Stomach (tissue), 9 donors: Measurements from ENCODE around the gene SCG2. TPM values are rescaled to one million over a fixed set of nuclear protein-coding genes. Genes with fewer than 3 reads are reported as not detected.

ENCODE experiments used
- DNase-seq, 2 donors: peaks; one replicate each; pipeline versions ENCODE4 v3.0.0 to v3.0.0-alpha.2; 2013 to 2019
- H3K27ac ChIP-seq, 5 donors: fragments of 200-600 bp in 4 of 5; sonication (generic) in 4 of 5; one replicate each; pipeline ENCODE4 v1.5.1; 2013 to 2019; ENCODE audit warnings: mild to moderate bottlenecking in 1 of 5, moderate library complexity in 1 of 5
- H3K27me3 ChIP-seq, 3 donors: fragments of 200-600 bp; sonication (generic); one replicate each; pipeline ENCODE4 v1.5.1; 2017 to 2019; ENCODE audit warnings: mixed run types in 1 of 3
- H3K36me3 ChIP-seq, 4 donors: fragments of 200-600 bp; sonication (generic); 1 replicate in 3 of 4; 2 replicates in 1 of 4; pipeline ENCODE4 v1.5.1; 2016 to 2019
- H3K4me1 ChIP-seq, 4 donors: fragments of 200-600 bp; sonication (generic); one replicate each; pipeline ENCODE4 v1.5.1; 2016 to 2019
- H3K4me3 ChIP-seq, 4 donors: fragments of 200-600 bp; sonication (generic) in 3 of 4; one replicate each; pipeline ENCODE4 v1.5.1; 2016 to 2019; ENCODE audit warnings: mild to moderate bottlenecking in 1 of 4
- H3K9me3 ChIP-seq, 4 donors: fragments of 200-600 bp; sonication (generic); one replicate each; pipeline ENCODE4 v1.5.1; 2016 to 2019
- CTCF ChIP-seq, 7 experiments: fragments of 450-650 bp in 4 of 7; fragments of 200-600 bp in 3 of 7; sonication (generic) in 3 of 7; IDR thresholded peaks; one replicate each; pipeline ENCODE4 v1.5.1; 2016 to 2019; ENCODE audit warnings: antibody characterized with exemption in 7 of 7, control low read depth in 2 of 7, mild to moderate bottlenecking in 1 of 7
- EP300 ChIP-seq: sonication (generic); formaldehyde crosslinking; IDR thresholded peaks from one replicate; pipeline ENCODE4 v1.6.1; 2017; ENCODE audit warnings: antibody characterized with exemption
- POLR2A ChIP-seq, 4 donors: fragments of 450-650 bp; IDR thresholded peaks; one replicate each; pipeline ENCODE4 v1.6.1; 2016; ENCODE audit warnings: antibody characterized with exemption in 4 of 4, control low read depth in 2 of 4, mild to moderate bottlenecking in 1 of 4, moderate library complexity in 1 of 4
- POLR2AphosphoS5 ChIP-seq, 3 donors: sonication (generic); formaldehyde crosslinking; IDR thresholded peaks; one replicate each; pipeline ENCODE4 v1.6.1; 2016; ENCODE audit warnings: antibody characterized with exemption in 3 of 3
- WGBS, 5 donors: extraction: QIAGEN DNeasy Blood & Tissue Kit in 3 of 5; methylation state at CpG; one replicate each; pipeline versions ENCODE4 v1.1.5 to v1.1.7; 2013 to 2018; 5-methylcytosine and 5-hydroxymethylcytosine counted together
- intact Hi-C: fragments of 100-400 bp; cut with DNase I; formaldehyde crosslinking; loops from one replicate; pipeline ENCODE4 v1.15.1; 2023; ENCODE audit warnings: low total_unique reads
- polyA plus RNA-seq, 3 donors: library from polyadenylated mRNA; stranded (reverse); fragments of 200-250 nt; gene quantifications; one replicate each; pipeline ENCODE4 v1.2.3, GENCODE V29; 2013
- total RNA-seq, 5 donors: library from RNA; depleted of rRNA; stranded (reverse); fragments of >200 nt; gene quantifications; one replicate each; pipeline versions ENCODE4 v1.1.0 to v1.2.3, GENCODE V29; 2014 to 2016
- donor health status: healthy with polysubstance abuse.
- donor health status: Bipolar disorder and iron deficiency.
- donor health status: healthy.

The SCG2 gene
- total and polyA plus RNA-seq, 8 donors: 0.58 to 11.7 (median 2.7) TPM

GRCh38 chr2:223647258-223647952, 45.2 kb upstream of the SCG2 start:
- intact Hi-C loops: no loop called here
- Histone ChIP-seq H3K4me3 (no peak overlapping the region), H3K9me3 (no peaks in the 10 kb centered on the region), H3K4me1 (peaks cover 0 to 7% (median 0%) of the 10 kb centered on the region in 4 donors), H3K27ac (no peak overlapping the region), H3K27me3 (no peaks in the 10 kb centered on the region), H3K36me3 (no peaks in the 10 kb centered on the region)
- no peak for DNase-seq
- 77 to 82% (median 78%) methylated on average over 6 of the region's 6 CpGs for WGBS, 5 donors
- TF ChIP-seq POLR2AphosphoS5 (IDR thresholded peaks at IDR 0.05): no peak

- H3K9me3 ChIP-seq: no peaks in the 10 kb centered on the region
- 56 to 62% (median 58%) methylated on average over 3 of the region's 3 CpGs for WGBS, 5 donors
- H3K4me3 ChIP-seq: no peak overlapping the region
- H3K36me3 ChIP-seq: no peaks in the 10 kb centered on the region
- peaks cover 0 to 7% (median 0%) of the 10 kb centered on the region in 4 donors for H3K4me1 ChIP-seq
- intact Hi-C loops: no loop called here
- no peak overlapping the region for H3K27ac ChIP-seq
- TF ChIP-seq EP300 (no peak), POLR2AphosphoS5 (IDR thresholded peaks at IDR 0.05) (no peak), CTCF (IDR thresholded peaks at IDR 0.05) (no peak), POLR2A (IDR thresholded peaks at IDR 0.05) (no peak)
- no peaks in the 10 kb centered on the region for H3K27me3 ChIP-seq
- no peak for DNase-seq
Observed at GRCh38 chr2:223644136-223644535, 42.0 kb upstream of the SCG2 start.

- no peaks in the 10 kb centered on the region for H3K27me3 ChIP-seq
- TF ChIP-seq CTCF (IDR thresholded peaks at IDR 0.05) (no peak), POLR2A (IDR thresholded peaks at IDR 0.05) (no peak), EP300 (no peak)
- intact Hi-C loops: no loop called here
- H3K27ac ChIP-seq: peak overlapping the region in 1 of 5 donors; percentile 4
- WGBS, 5 donors: 36 to 54% (median 42%) methylated on average over 4 of the region's 4 CpGs
- no peak overlapping the region for H3K4me3 ChIP-seq
- H3K36me3 ChIP-seq: no peaks in the 10 kb centered on the region
- H3K9me3 ChIP-seq: no peaks in the 10 kb centered on the region
- DNase-seq: no peak
- peaks cover 0 to 7% (median 0%) of the 10 kb centered on the region in 4 donors for H3K4me1 ChIP-seq
Observed at GRCh38 chr2:223643309-223643708, 41.1 kb upstream of the SCG2 start.

GRCh38 chr2:223642506-223642905, 40.3 kb upstream of the SCG2 start:
- intact Hi-C loops: no loop called here
- TF ChIP-seq CTCF (IDR thresholded peaks at IDR 0.05) (no peak), POLR2A (IDR thresholded peaks at IDR 0.05) (no peak), POLR2AphosphoS5 (IDR thresholded peaks at IDR 0.05) (no peak), EP300 (no peak)
- 81 to 95% (median 92%) methylated on average over 1 of the region's 1 CpG for WGBS, 5 donors
- DNase-seq: no peak
- no peaks in the 10 kb centered on the region for H3K36me3 ChIP-seq
- peaks cover 0 to 7% (median 0%) of the 10 kb centered on the region in 4 donors for H3K4me1 ChIP-seq
- H3K27ac ChIP-seq: peak overlapping the region in 1 of 5 donors; percentile 4
- H3K4me3 ChIP-seq: no peak overlapping the region
- no peaks in the 10 kb centered on the region for H3K9me3 ChIP-seq
- no peaks in the 10 kb centered on the region for H3K27me3 ChIP-seq

GRCh38 chr2:223641082-223641481, 38.9 kb upstream of the SCG2 start:
- H3K4me3 ChIP-seq: no peak overlapping the region
- no peaks in the 10 kb centered on the region for H3K9me3 ChIP-seq
- no peaks in the 10 kb centered on the region for H3K27me3 ChIP-seq
- peak in 1 of 2 donors; percentile 29 for DNase-seq
- intact Hi-C loops: no loop called here
- no peaks in the 10 kb centered on the region for H3K36me3 ChIP-seq
- no peak overlapping the region for H3K27ac ChIP-seq
- WGBS, 5 donors: 20 to 45% (median 42%) methylated on average over 5 of the region's 5 CpGs
- TF ChIP-seq CTCF (IDR thresholded peaks at IDR 0.05): no peak
- no peak for TF ChIP-seq EP300
- no peak for TF ChIP-seq POLR2A (IDR thresholded peaks at IDR 0.05)
- no peak for TF ChIP-seq POLR2AphosphoS5 (IDR thresholded peaks at IDR 0.05)
- peaks cover 0 to 7% (median 0%) of the 10 kb centered on the region in 4 donors for H3K4me1 ChIP-seq
